Panc1 (cell line): Measurements from ENCODE around the gene PLA2G4F. TPM values are rescaled to one million over a fixed set of nuclear protein-coding genes. Genes with fewer than 3 reads are reported as not detected.

Source experiments
- ATAC-seq: fragments of 200-7000 bp; cut with Tn5 transposase; 2 replicates; pipeline ENCODE4 v1.9.1; 2020; ENCODE audit warnings: mild to moderate bottlenecking, moderate library complexity
- BruUV-seq: library from RNA; stranded (reverse); fragments of 400-500 nt; replicated peaks from 2 replicates; lab custom pipeline; 2021; lab: Mats Ljungman, UMichigan
- CTCF ChIA-PET: fragments of 300-600 bp; sonication (Branson Sonifier 250); formaldehyde crosslinking; loops from one replicate; lab custom pipeline; 2022; ENCODE audit warnings: antibody characterized with exemption; lab: Charles Lee
- POLR2A ChIA-PET: fragments of 300-600 bp; sonication (Branson Sonifier 250); formaldehyde crosslinking; loops from one replicate; lab custom pipeline; 2022; ENCODE audit warnings: antibody characterized with exemption; lab: Charles Lee
- DNase-seq: peaks from one replicate; pipeline ENCODE4 v3.0.0-alpha.2; 2010; ENCODE audit warnings: low read depth, low spot score
- H3K27ac ChIP-seq: 2 replicates; pipeline ENCODE4 v1.5.1; 2011; ENCODE audit warnings: mild to moderate bottlenecking, low read length, inconsistent platforms
- H3K27me3 ChIP-seq: fragments of 200-500 bp; sonication (Bioruptor generic); 2 replicates; pipeline ENCODE4 v1.6.0; 2014; ENCODE audit warnings: low read length, inconsistent platforms; ENCODE audit not compliant: control insufficient read depth, insufficient read depth
- H3K36me3 ChIP-seq: fragments of 200-500 bp; sonication (Bioruptor generic); 2 replicates; pipeline ENCODE4 v1.5.1; 2014; ENCODE audit warnings: inconsistent platforms, mild to moderate bottlenecking, low read length, moderate library complexity; ENCODE audit not compliant: control insufficient read depth, insufficient read depth
- H3K4me1 ChIP-seq: 2 replicates; pipeline ENCODE4 v1.5.1; 2011; ENCODE audit warnings: inconsistent platforms, mild to moderate bottlenecking, low read length, moderate library complexity; ENCODE audit not compliant: control insufficient read depth, insufficient read depth
- H3K4me3 ChIP-seq, 2 experiments: 2 replicates each; pipeline ENCODE4 v1.5.1; 2011 to 2012; ENCODE audit warnings: low read depth in 2 of 2, low read length in 2 of 2, mild to moderate bottlenecking in 2 of 2, inconsistent platforms in 1 of 2, moderate library complexity in 1 of 2
- H3K9me3 ChIP-seq: fragments of 200-500 bp; sonication (Bioruptor generic); 2 replicates; pipeline ENCODE4 v1.5.1; 2014; ENCODE audit warnings: low read depth, mild to moderate bottlenecking, inconsistent platforms, low read length, moderate library complexity; ENCODE audit not compliant: control insufficient read depth, insufficient read depth
- POLR2AphosphoS5 ChIP-seq: IDR thresholded peaks from 2 replicates; pipeline ENCODE4 v1.6.1; 2012; ENCODE audit warnings: mild to moderate bottlenecking, low read depth, low read length, moderate library complexity
- REST ChIP-seq, 2 experiments: IDR thresholded peaks; 2 replicates each; pipeline ENCODE4 v1.6.1; 2011 to 2012; ENCODE audit warnings: low read depth in 2 of 2, control low read depth in 1 of 2, low read length in 1 of 2, mild to moderate bottlenecking in 1 of 2, moderate library complexity in 1 of 2; ENCODE audit not compliant: insufficient read depth in 1 of 2
- SIN3A ChIP-seq: IDR thresholded peaks from 2 replicates; pipeline ENCODE4 v1.6.1; 2012; ENCODE audit warnings: low read depth, mild to moderate bottlenecking, low read length, moderate library complexity, borderline replicate concordance; ENCODE audit not compliant: insufficient read depth
- TCF7L2 ChIP-seq: IDR thresholded peaks from 2 replicates; pipeline ENCODE4 v1.6.1; 2011; ENCODE audit warnings: mild to moderate bottlenecking, low read depth, low read length, inconsistent platforms
- in situ Hi-C: cut with HindIII; loops from 2 replicates; pipeline ENCODE4 v1.10.0; 2016; ENCODE audit warnings: low sequenced_read_pairs, low pct_unique_long_range_greater_than_20kb
- intact Hi-C: fragments of 100-400 bp; cut with micrococcal nuclease; formaldehyde crosslinking; loops from one replicate; pipeline ENCODE4 v1.10.0; 2022; ENCODE audit not compliant: unreplicated experiment
- total RNA-seq: library from RNA; stranded (reverse); gene quantifications from one replicate; pipeline ENCODE4 v1.2.1, GENCODE V29; 2021; ENCODE audit not compliant: unreplicated experiment
- TF ChIP-seq, protein P1 (sequence below): fragments of 450-650 bp; IDR thresholded peaks from 2 replicates; pipeline ENCODE4 v1.5.1; 2017; ENCODE audit warnings: mild to moderate bottlenecking

PLA2G4F gene
- total RNA-seq, 1 experiment from 2014 or later = not detected

DNA sequence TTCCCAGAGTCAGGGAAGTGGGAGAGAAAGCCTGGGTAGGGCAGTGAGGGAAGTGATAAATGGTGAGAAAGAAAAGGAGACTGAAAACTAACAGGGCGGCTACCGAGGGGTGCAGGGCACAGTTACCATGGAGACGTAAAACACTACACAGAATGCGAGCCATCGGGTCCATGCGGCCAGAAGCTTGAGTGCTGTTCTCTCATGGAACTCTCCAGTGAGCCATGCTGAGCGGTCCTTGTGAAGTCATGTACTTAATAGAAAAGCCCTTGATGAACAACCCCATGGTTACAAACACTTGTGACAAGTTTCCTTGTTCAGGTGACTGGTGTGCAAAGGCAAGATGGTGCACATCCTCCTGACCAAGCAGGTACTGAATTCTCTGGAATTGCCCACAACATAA, 3.7 kb upstream of the PLA2G4F start:
- Histone ChIP-seq H3K36me3 (peaks cover 21% of the 10 kb centered on the region; the same call in 1 of the 2 replicates), H3K27ac (no peak overlapping the region), H3K27me3 (no peaks in the 10 kb centered on the region), H3K4me1 (no peaks in the 10 kb centered on the region), H3K4me3 (no peak overlapping the region), H3K9me3 (no peaks in the 10 kb centered on the region)
- intact Hi-C loops = no loop called here
- no peak for TF ChIP-seq REST (IDR thresholded peaks at IDR 0.05; ENCODE audit: insufficient read depth in 1 of 2, low read depth in 2 of 2, low read length in 1 of 2)
- TF ChIP-seq SIN3A = no peak
- no peak for TF ChIP-seq TCF7L2
- TF ChIP-seq, protein P1, sequence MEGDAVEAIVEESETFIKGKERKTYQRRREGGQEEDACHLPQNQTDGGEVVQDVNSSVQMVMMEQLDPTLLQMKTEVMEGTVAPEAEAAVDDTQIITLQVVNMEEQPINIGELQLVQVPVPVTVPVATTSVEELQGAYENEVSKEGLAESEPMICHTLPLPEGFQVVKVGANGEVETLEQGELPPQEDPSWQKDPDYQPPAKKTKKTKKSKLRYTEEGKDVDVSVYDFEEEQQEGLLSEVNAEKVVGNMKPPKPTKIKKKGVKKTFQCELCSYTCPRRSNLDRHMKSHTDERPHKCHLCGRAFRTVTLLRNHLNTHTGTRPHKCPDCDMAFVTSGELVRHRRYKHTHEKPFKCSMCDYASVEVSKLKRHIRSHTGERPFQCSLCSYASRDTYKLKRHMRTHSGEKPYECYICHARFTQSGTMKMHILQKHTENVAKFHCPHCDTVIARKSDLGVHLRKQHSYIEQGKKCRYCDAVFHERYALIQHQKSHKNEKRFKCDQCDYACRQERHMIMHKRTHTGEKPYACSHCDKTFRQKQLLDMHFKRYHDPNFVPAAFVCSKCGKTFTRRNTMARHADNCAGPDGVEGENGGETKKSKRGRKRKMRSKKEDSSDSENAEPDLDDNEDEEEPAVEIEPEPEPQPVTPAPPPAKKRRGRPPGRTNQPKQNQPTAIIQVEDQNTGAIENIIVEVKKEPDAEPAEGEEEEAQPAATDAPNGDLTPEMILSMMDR = no peak
- TF ChIP-seq POLR2AphosphoS5 = no peak
- DNase-seq = no peak
- no peak for ATAC-seq
- POLR2A ChIA-PET = no interaction called here
- CTCF ChIA-PET = interaction anchor here (0.6 kb wide), 1 partner anchor 1433 kb away, joined by 6 read pairs; no protein-coding TSS in a partner anchor
- TSS peak; percentile 28 for BruUV-seq
- in situ Hi-C loops = no loop called here

DNA sequence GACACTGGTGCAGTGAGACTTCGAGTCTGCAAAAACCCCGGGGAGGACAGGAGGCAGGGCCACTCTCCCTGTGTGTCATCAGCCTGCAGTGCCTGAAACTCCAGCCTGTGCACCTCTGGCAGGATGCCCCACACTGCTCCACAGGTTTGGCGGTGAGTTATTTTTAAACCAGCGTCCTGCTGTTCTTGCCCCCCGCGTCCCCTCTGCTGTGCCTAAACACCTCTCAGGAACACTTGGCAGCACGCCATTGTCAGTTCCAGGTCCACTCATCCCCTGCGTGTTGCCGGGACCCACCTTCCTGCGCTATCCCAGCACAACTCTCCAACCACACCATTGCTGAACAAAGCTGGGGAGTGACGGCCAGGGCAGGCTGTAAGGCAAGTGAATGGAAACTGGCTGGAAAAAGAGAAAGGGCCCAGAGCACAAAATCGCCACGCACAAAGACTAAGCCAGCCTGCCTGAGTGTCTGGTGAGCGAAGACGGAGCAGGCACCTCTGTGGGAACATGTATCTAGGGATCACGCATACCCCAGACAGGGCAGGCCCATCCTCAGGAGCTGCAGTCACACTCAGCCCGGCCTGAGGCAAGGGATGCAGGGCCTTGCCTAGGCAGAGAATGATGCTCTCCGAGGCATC, 3.1 kb upstream of the PLA2G4F start:
- POLR2A ChIA-PET = no interaction called here
- ATAC-seq = no peak
- Histone ChIP-seq H3K36me3 (peaks cover 21% of the 10 kb centered on the region; the same call in 1 of the 2 replicates), H3K27me3 (no peaks in the 10 kb centered on the region), H3K27ac (no peak overlapping the region), H3K4me1 (no peaks in the 10 kb centered on the region), H3K4me3 (no peak overlapping the region), H3K9me3 (no peaks in the 10 kb centered on the region)
- in situ Hi-C loops = no loop called here
- intact Hi-C loops = no loop called here
- no peak for DNase-seq
- BruUV-seq = no TSS peak
- CTCF ChIA-PET = no interaction called here
- TF ChIP-seq TCF7L2 (no peak), REST (IDR thresholded peaks at IDR 0.05; ENCODE audit: insufficient read depth in 1 of 2, low read depth in 2 of 2, low read length in 1 of 2) (no peak), SIN3A (no peak), POLR2AphosphoS5 (no peak)
- TF ChIP-seq, protein P1 = no peak
